ENCODE data around the gene GABBR1.

DNA sequence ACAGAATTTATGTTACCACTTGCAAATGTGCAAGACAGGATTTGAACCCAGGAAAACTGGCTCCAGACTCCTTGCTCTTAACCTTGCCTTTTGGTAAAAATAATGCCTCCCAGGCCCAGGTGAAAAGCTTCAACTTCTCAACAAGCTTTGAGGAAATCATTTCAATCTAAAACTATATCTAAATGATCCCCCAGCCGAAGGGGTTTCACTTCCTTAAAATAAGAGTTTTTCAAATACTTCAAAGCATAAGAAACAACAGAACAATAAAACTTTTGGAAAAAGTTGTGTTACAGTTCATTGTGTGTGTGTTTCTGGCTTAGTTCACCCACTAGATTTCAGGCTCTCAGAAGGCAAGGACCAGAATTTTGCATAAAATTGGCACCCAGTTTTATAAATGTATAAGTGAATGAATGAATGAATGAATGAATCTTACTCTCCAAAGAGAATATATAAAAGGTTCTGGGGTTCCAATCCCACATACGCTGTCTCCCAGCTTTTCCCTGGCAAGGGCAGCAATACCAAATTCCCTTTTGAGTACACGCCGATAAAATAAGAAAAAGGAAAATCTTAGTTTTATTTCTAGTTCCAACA lies 42.7 kb downstream of the GABBR1 start:
- TF ChIP-seq EZH2 (IDR thresholded peaks at IDR 0.05; ENCODE audit: borderline replicate concordance, insufficient read depth, low read length, poor library complexity, severe bottlenecking) (no peak), CTCF (IDR thresholded peaks at IDR 0.05; ENCODE audit: poor library complexity, severe bottlenecking) (no peak), POLR2AphosphoS5 (IDR thresholded peaks at IDR 0.05) (no peak), TAF1 (IDR thresholded peaks at IDR 0.05; ENCODE audit: low read depth) (no peak), MXI1 (conservative IDR thresholded peaks at IDR 0.05; ENCODE audit: poor library complexity, severe bottlenecking) (no peak)
- TF ChIP-seq, protein P1, sequence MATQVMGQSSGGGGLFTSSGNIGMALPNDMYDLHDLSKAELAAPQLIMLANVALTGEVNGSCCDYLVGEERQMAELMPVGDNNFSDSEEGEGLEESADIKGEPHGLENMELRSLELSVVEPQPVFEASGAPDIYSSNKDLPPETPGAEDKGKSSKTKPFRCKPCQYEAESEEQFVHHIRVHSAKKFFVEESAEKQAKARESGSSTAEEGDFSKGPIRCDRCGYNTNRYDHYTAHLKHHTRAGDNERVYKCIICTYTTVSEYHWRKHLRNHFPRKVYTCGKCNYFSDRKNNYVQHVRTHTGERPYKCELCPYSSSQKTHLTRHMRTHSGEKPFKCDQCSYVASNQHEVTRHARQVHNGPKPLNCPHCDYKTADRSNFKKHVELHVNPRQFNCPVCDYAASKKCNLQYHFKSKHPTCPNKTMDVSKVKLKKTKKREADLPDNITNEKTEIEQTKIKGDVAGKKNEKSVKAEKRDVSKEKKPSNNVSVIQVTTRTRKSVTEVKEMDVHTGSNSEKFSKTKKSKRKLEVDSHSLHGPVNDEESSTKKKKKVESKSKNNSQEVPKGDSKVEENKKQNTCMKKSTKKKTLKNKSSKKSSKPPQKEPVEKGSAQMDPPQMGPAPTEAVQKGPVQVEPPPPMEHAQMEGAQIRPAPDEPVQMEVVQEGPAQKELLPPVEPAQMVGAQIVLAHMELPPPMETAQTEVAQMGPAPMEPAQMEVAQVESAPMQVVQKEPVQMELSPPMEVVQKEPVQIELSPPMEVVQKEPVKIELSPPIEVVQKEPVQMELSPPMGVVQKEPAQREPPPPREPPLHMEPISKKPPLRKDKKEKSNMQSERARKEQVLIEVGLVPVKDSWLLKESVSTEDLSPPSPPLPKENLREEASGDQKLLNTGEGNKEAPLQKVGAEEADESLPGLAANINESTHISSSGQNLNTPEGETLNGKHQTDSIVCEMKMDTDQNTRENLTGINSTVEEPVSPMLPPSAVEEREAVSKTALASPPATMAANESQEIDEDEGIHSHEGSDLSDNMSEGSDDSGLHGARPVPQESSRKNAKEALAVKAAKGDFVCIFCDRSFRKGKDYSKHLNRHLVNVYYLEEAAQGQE (IDR thresholded peaks at IDR 0.05; ENCODE audit: borderline replicate concordance) = no peak
